Muscle of arm (tissue), 12 donors: ENCODE data around the gene YTHDF2. TPM values are rescaled to one million over a fixed set of nuclear protein-coding genes. Genes with fewer than 3 reads are reported as not detected.
"Not testable (repeated sequence)": the region's sequence is repeated elsewhere in the genome, so short reads cannot be mapped to it uniquely, and the experiment has no call there.

Experiments
- DNase-seq: peaks from one replicate; pipeline ENCODE4 v3.0.0-alpha.2; 2013
- polyA plus RNA-seq, 12 donors: library from polyadenylated mRNA; unstranded; fragments of 120-200 nt; gene quantifications; one replicate each; pipeline ENCODE4 v1.2.1, GENCODE V29; 2013; ENCODE audit not compliant: insufficient read length in 12 of 12

The YTHDF2 gene
- polyA plus RNA-seq, 12 donors: 47.6 to 318 (median 57.1) TPM

DNA sequence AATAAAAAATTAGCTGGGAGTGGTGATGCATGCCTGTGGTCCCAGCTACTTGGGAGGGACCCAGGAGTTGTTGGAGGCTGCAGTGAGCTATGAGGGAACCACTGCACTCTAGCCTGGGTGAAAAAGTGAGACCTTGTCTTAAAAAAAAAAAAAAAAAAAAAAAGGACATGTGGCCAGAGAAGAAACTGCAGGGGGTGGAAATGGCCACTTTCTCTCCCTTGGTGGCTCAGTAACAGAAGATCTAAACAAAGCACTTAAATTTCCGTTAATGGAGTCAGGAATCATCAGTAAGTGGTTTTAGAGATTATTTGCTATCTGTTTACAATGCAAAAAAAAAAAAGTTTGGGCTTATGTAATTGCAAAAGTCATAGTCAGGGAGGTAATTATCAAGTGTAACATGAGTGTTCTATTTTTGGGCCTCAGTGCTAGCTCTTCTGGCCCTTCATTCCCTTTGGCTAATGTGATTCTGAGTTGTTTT is 55.9 kb downstream of the YTHDF2 start:
- no peak for DNase-seq

DNA sequence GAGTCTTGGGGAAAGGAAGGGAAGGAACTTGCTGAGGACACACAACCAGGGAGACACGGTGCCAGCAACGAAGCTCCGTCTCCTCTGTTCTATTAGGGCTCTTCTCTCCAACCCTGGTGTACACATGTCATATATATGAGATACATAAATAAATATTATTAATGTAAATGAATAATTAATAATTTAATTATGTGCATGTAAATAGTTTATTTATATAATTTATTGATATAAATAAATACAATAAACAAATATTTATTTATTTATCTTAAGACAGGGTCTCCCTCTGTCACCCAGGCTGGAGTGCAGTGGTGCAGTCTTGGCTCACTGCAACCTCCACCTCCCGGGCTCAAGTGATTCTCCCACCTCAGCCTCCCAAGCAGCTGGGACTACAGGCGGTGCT is 57.8 kb downstream of the YTHDF2 start:
- DNase-seq: not testable (repeated sequence)

DNA sequence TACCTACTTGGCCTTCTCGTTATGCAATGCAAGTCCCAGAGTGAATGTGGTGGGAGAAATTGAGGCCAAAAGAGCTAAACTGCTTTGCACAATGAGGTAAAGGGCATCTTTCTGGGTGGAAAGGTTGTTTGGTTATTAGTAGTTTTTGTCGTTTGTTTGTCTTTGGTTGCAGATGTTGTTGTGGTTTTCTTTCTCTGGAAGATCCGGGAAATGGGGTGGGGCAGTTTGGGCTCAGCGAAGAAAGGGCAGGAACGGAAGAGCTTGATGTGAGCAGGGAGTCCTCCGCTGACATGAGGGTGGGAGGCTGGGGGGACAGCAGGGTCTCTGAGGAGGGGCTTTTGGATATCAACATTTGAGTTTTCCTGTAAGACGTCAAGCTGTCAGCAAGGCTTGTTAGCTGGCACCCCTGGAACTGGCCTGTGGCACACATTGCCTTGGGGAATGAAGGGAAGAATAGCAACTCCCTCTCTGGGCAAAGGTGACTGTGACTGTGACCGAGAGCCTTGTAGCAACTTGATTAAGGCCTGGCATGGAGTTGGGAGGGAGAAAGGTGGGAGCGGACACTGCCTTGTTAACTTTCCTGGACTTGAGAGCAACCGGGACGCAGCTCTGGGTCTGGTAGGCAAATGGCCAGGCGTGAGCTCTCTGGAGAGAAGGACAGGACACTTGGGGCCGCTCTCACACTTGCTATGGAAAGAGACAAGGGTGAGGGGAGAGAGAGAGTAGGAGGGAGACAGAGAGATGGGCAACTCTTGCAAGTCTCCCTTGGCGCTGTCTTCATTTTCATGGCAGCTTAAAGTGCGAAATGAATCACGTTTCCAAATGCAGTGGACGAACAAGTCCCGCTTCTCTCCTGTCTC is 59.8 kb downstream of the YTHDF2 start:
- DNase-seq: no peak

DNA sequence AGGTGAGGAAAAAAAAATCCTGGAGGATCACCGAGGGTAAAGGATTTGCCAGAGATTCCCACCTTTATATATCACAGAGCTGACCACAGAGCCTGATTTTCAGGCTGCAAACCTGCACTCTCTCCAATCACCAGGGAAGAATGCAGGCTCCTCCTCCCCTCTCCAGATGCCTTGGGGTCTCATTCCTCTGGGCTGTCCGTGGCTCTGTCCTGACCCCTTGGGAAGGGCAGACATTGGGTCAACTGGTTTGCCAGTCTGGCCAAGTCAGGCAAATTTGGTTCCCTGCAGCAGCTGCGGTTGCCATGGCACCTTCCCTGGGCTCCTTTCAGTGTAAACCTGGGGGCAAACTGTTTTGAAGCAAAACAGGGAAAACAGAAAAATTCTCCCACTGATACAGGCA is 63.6 kb downstream of the YTHDF2 start:
- DNase-seq: no peak

DNA sequence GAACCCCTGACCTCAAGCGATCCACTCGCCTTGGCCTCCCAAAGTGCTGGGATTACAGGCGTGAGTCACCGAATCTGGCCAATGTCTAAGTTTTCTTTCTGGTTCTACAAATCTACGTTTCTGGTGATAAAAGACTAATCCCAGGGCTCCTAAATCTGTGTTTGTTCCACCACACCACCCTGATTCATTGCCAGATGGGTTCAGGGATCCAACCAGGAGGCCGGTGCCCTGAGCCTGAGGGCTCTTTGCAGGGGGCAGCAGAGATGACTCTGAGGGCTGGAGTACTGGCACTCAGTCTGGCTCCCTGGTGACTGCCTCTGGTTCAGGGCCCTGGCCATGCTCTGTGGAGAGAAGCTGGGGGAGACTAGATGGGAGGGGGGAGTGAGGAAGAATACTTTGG is 64.7 kb downstream of the YTHDF2 start:
- no peak for DNase-seq

DNA sequence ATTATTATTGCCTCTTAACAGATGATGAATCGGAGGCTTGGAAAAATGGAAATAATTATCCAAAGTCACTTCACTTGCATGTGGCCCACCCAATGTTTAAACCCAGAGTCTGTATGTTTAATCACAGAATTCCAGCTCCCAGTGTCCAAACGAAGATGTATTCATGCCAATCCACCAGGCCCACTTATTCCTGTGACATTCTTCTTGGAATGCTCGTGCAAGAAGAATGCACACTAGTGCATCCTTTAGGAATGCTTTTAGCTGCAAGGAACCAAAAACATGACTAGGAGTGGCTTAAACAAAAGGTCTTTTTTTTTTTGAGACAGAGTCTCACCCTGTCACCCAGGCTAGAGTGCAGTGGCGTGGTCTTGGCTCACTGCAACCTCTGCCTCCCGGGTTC is 66.3 kb downstream of the YTHDF2 start:
- DNase-seq: no peak

DNA sequence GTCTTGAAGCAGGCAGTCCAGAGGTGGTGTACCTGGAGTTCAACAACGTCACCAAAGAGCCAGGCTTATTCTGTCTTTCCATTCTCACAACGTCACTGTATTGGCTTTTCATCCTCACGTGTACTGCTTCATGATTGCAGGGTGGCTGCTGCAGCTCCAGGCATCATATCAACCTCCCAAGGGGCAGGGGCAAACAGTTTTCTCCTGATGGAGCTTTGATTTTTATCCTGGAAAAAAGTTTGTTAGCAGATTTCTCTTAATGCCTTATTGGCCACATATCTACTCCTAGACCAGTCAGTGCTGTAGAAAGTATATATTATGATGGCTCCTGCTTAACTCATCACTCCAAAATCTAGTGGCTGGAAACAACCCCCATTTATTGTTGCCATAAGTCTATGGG is 66.9 kb downstream of the YTHDF2 start:
- DNase-seq: no peak

DNA sequence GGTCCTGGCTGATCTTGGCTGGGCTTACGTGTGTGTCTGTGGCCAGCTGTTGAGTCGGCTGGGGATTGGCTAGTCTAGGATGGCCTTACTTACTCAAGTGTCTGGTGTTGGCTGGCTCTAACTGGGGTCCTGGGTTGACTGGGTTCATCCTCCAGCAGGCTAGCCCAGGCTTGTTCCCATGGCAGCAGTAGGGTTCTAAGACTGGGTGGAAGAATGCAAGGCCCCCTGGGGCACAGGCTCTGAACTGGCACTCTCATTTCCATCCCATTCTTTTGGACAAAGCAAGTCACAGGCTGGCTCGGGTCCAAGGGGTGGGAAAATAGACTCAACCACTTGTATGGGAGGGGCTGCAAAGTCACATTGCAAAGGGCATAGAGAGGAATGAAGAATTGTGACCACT is 67.3 kb downstream of the YTHDF2 start:
- DNase-seq: no peak

DNA sequence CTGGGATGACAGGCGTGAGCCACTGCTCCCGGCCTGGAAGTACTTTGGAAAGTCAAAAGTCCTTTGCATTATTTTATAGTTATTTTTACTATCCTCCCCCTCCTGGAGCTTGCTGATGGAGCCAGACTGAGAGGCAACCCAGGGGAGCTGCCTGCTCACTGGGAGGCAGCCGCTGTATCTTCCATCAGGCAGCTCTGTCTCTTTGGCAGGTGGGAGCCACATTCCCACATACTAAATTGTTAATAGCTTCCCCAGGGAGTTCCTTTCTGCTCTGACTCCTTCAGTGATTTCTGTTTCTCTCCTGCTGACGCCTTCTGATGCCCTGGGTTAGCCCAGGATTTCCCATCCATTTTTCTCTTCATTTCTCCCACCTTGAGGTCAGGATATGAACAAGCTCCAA is 70.3 kb downstream of the YTHDF2 start:
- DNase-seq: no peak

DNA sequence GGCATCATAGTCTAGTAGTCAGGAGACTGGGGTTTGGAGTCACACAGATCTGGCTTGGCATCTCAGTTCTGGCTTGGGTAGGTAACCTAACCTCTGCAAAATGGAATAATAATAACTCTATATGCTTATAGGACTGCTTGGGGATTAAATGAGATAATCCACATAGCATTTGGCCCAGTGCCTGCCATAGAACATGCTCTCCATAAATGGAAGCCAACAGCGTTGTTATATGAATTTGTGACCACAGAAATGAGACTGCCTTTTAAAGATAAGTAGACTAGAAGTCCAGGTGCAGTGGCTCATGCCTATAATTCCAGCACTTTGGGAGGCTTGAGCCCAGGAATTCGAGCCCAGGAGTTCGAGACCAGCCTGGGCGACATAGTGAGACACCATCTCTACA is 71.2 kb downstream of the YTHDF2 start:
- DNase-seq: no peak

DNA sequence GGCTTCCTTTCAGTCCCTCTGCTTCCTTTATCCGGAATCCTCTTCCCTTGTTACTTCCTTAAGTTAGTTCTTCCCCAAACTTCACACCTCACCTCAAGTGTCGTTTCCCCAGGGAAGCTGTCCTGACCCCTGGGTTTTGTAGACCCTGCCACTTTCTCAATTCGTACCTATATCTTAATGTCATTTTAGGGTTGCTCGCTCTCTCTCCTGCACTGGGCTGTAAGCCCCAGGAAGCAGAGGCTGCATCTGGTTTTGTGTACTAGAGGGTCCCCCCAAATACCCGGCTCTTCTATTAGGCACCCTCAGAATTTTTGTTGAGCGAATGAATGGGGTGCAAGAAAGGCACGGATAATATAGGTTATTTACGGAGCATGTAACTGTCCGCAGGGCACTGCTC is 74.6 kb downstream of the YTHDF2 start:
- no peak for DNase-seq

DNA sequence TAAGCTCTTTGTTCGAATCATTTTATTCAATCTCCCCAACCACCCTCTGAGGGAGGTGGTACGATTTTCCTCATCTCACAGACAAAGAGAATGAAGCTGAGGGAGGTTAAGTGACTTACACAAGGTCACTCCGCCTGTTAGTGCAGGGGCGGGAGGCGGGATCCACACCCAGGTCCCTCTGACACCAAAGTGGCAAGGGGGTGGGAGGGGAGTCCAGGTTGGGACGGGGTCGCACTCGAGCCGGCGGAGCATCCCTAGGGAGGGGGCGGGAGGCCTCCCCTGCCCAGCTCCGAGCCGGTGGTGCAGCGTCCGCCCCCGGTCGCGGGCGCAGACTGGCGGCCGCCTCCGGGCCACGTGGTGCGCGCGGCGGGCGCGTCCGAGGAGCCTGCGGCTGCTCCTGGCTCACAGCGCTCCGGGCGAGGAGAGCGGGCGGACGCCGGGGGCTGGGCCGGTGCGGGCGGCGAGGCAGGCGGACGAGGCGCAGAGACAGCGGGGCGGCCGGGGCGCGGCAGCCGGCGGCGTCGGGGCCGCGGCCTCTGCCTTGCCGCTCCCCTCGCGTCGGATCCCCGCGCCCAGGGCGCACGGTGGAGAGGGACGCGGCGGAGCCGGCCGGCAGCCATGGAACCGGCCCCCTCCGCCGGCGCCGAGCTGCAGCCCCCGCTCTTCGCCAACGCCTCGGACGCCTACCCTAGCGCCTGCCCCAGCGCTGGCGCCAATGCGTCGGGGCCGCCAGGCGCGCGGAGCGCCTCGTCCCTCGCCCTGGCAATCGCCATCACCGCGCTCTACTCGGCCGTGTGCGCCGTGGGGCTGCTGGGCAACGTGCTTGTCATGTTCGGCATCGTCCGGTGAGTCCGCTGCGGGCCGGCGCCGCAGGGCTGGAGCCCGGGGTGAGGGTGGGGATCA is 75.3 kb downstream of the YTHDF2 start, which contains the start of gene OPRD1:
Gene OPRD1, plus strand, starts transcription at position 405 of the 903 bp plus-strand sequence. Its CDS starts 214 bp downstream, at position 619.
- no peak for DNase-seq

DNA sequence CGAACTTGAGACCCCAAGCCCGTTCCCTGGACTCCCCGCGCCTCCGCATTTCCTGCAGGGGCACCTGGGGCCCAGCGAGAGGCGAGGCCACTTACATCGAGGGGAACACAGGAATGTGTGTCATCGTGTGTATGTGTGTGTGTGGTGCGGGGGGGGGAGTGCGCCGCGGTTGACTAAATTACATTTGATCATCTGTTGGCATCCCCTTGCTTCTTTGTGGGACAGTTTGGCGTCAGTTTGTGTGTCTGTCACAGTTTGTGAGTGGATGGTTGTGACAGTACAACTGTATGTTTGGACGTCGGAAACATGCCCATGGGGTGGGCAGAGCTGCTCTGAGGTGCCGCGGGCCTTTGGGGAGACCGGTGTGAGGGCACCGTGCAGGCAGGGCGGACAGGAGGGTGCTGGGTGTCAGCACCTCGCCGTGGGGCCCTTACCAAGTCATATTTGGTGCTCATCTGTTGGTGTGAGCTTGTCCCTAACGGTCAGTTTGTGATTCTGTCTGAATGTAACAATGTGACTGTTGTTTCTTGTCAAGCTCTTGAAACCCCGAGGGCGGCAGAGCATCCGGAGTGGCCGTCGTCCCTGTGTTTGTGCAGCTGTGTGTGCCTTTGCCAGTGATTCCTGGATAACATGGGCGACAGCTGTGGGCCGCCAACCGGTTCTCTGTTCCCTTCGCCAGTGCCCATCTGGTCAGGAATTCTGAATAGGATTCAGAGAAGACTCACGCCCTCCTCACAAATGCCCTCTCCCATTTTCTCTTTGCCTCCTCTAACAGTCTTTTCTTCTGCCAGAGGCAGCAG is 76.1 kb downstream of the YTHDF2 start:
- DNase-seq: no peak

DNA sequence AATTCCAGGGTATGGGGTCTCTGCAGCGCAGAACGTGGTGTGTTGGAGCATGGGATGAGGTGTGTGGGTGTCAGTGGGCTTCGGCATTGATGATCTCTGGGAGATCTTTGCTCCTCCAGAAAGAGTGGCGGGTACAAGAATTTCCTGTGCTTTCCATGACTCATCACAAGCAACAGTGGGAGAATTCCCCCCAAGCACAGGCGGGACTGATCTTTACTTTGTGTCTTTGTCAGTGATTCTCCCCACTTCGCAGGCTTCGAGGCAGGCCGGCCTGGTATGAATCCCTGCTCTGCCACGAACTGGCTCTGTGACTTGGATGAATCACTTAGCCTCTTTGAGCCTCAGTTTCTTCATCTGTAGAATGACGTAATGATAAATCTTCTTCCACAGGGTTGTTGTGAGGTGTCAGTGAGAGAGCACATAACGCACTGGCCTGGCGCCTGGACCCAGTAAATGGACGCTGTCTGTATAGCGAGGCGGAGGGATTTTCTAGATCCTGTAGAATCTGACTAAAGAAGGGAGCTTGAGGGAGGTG is 77.3 kb downstream of the YTHDF2 start:
- DNase-seq: no peak

DNA sequence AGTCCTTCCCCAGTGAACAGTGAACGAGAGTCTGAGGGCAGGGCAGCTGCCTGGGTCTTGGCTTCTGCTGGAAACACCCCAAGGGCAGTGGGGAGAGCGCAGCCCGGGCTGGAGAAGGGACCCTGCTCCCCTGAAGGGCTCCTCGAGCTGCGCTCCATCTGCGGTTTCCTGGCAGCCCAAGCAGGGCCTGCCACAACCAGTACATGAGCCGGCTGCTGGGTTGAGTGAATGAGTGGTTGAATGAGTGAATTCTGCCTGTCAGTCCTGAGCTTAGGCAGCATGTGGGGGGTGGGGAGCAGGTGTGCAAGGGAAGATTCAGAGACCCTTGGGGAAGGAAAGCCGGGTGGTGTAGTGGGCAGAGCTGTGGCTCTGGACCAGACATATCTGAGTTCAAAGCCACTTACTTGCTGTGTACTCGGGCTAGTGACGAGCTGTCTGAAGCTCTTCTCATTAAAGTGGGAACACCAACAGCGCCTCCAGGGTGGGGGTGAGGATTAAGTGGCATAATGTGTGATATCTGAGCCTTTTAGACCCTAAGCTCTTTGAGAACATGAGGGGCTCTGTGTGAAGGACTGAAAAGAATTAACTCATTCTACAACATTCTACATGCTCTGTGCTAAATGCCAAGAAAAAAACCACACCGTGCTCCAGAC is 78.9 kb downstream of the YTHDF2 start:
- DNase-seq: no peak

DNA sequence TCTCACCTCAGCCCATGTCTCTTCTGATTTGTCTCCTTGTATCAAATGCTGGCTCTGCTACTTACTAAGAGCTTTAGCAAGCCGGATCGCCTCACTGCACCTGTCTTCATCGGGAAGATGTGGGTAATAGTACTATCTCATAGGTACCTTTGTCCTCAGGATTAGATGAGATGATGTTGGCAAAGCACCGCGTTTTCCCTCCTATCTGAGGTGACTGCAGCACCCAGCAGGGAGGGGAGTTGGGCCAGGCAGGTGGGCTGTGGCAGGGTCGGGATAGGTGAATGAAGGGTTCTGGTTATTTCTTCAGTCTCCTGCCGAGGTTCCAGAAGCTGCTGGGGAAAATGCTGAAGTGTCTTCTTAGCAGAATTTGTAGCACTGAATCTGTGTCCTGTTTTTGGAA is 80.4 kb downstream of the YTHDF2 start:
- no peak for DNase-seq

DNA sequence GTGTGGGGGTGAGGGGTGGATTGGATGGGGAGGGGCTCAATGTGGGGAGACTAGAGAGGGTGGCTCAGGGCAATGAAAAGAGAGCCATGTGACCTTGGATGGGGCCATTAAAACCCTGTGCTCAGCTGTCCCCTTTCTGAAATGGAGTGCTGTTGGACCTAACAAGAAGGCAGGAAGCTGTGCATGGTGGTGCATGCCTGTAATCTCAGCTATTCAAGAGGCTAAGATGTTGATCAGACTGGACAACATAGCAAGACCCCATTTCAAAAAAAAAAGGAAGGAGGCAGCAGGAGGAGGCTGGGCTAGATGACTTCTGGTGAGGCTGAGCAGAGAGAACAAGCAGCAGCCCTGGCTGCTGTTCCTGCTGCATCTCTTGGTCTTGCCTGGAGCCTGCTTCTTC is 82.3 kb downstream of the YTHDF2 start:
- no peak for DNase-seq
